DOHH2 (cell line): ENCODE data around the gene ARID1B.

Experiments
- EZH2phosphoT487 ChIP-seq: fragments of 200-600 bp; sonication (generic); IDR thresholded peaks from 2 replicates; pipeline ENCODE4 v1.6.1; 2017; ENCODE audit warnings: borderline replicate concordance, mild to moderate bottlenecking, antibody characterized with exemption, low read length, moderate library complexity, mixed read lengths
- TF ChIP-seq, protein P1 (sequence below): fragments of 200-600 bp; sonication (generic); IDR thresholded peaks from one replicate; pipeline ENCODE4 v1.5.1; 2014; ENCODE audit warnings: antibody characterized with exemption, mild to moderate bottlenecking, low read depth, low read length; ENCODE audit not compliant: poor library complexity, severe bottlenecking

DNA sequence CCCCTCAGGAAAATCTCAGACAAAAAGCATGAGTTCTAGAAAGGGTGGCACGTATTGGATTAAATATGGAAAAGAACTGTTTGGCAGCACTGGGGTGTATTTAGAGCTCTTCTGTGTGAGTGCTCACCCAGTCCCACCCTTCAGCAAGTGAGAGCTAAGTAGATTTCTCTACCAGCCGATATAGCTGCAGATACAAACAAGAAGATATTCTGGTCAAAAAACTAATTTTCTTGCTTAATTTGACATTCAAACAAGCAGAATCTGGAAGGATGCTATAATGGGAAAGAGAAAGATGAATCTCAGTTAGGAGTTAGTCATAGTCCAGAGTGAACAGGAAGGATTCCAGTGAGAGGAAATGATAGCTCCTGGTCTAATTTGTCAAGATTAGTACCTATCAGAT is 314.1 kb downstream of the ARID1B start:
- TF ChIP-seq, protein P1, sequence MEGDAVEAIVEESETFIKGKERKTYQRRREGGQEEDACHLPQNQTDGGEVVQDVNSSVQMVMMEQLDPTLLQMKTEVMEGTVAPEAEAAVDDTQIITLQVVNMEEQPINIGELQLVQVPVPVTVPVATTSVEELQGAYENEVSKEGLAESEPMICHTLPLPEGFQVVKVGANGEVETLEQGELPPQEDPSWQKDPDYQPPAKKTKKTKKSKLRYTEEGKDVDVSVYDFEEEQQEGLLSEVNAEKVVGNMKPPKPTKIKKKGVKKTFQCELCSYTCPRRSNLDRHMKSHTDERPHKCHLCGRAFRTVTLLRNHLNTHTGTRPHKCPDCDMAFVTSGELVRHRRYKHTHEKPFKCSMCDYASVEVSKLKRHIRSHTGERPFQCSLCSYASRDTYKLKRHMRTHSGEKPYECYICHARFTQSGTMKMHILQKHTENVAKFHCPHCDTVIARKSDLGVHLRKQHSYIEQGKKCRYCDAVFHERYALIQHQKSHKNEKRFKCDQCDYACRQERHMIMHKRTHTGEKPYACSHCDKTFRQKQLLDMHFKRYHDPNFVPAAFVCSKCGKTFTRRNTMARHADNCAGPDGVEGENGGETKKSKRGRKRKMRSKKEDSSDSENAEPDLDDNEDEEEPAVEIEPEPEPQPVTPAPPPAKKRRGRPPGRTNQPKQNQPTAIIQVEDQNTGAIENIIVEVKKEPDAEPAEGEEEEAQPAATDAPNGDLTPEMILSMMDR: no peak
- no peak for TF ChIP-seq EZH2phosphoT487
